Uterus (tissue), 2 donors: Measurements from ENCODE around the gene OTUB2.

Experiments
- CTCF ChIP-seq, 4 experiments: fragments of 200-600 bp in 2 of 4; fragments of 450-650 bp in 2 of 4; sonication (generic) in 2 of 4; IDR thresholded peaks; one replicate each; pipeline ENCODE4 v1.5.1; 2016 to 2019; ENCODE audit warnings: antibody characterized with exemption in 4 of 4, mild to moderate bottlenecking in 2 of 4, moderate library complexity in 1 of 4
- POLR2A ChIP-seq, 2 donors: fragments of 450-650 bp; IDR thresholded peaks; one replicate each; pipeline ENCODE4 v1.6.1; 2016; ENCODE audit warnings: antibody characterized with exemption in 2 of 2, mild to moderate bottlenecking in 1 of 2, moderate library complexity in 1 of 2

DNA sequence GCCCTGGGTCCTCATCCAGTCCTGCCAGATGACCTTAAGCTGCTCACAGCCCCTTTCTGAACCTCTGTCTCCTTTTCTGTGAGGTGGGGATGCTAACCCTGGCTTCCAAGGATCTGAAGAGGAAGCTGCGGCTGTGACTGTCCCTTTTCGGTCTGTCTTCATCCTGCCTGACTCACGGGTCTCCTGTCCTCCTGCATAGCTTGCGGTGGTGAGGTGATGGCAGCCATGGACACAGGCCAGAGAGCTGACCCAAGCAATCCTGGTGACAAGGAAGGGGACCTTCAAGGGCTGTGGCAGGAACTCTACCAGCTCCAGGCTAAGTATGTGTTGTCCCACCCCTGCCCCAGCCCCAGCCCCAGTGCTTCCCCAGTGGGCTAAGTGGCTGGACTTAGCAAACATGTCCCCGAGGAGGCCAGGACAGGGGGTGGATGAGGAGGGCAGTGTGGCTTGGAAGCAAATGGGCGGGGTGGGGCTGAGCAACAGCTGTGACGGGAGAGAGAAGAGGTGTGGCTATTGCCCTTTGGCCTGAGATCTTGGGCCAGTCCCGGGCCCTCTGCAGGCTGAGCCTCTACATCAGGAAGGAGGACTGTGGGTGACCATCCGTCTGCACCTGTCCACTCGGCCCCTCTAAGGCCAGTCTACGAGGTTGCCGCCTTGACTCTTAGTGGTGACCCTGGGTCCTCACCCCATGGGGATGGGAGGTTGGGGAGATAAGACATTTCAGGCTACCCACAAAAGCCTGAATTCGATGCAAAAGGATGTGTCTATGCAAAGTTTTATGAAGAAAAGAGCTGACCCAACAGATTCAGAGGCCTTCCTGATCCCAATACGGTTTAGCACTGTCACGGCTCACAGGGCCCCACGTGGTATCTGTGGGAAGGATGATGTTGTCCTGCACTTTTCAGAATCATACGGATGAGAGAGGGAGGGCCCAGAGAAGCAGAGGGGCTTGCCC, 27.9 kb upstream of the OTUB2 start:
- TF ChIP-seq CTCF (IDR thresholded peaks at IDR 0.05) (no peak), POLR2A (IDR thresholded peaks at IDR 0.05) (no peak)
